CD4-positive, alpha-beta T cell treated with Interleukin-15 for 1 hour (primary cell): ENCODE measurements around the gene ZBTB4.

ENCODE experiments used
- DNase-seq: peaks from one replicate; pipeline ENCODE4 v3.0.0-alpha.2; 2020

The ZBTB4 gene

GRCh38 chr17:7438656-7439460 lies 40.6 kb downstream of the ZBTB4 start:
- DNase-seq: no peak

GRCh38 chr17:7437950-7438614 lies 41.3 kb downstream of the ZBTB4 start:
- peak; percentile 67 for DNase-seq

DNA sequence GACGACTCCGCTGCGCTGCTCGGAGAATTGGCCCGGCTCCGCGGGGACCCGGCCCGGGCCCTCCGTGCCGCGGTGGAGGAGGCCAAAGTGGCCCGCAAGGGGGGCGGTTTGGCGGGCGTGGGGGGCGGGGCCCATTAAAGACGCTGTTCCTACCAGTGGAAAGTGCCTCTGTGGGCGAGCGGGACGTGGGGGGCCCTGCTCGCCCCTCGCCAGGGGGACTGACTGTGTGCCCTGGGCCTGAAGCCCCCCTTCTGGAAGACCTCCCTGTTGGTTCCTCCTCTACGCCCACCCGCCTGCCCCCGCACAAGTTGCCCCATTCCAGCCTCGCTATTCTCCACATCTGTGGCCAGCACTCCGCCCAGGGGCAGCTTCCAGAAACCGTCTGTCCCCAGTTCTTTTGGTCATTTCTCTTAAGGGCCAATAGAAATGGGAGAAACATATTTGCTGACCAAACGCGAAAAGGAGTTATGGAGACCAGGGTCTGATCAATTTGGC lies 42.0 kb downstream of the ZBTB4 start:
- no peak for DNase-seq

- peak; percentile 85 for DNase-seq
Measured at GRCh38 chr17:7436556-7437368, 42.7 kb downstream of the ZBTB4 start.

DNA sequence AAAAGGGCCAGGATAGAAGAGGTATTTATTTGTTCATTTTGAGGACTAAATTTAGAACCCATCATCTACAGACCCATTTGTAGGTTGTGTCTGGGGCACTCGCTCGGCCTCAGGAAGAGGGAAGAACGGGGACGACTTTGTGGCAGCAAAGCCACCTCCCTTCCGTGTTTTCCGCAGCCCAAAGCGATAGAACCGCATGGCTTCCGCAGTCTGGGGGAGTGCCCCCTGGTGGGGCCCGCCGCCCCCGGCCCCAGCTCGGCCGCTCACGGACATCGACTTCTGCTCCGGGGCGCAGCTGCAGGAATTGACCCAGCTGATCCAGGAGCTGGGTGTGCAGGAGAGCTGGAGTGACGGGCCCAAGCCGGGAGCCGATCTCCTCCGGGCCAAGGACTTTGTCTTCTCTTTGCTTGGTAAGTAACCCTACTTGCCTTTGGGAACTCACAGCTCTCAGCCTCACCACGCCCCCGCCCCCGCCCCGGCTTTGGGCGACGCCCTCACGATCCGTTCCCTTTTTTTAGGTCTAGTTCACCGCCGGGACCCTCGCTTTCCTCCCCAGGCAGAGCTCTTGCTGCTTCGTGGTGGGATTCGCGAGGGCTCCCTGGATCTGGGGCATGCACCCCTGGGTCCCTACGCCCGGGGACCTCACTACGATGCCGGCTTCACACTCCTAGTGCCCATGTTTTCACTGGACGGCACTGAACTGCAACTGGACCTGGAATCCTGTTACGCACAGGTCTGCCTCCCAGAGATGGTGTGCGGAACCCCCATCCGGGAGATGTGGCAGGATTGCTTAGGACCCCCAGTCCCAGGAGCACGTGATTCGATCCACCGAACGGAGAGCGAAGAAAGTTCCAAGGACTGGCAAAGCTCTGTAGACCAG lies 43.5 kb downstream of the ZBTB4 start:
- DNase-seq: peak; percentile 56

GRCh38 chr17:7432296-7432695 lies 47.1 kb downstream of the ZBTB4 start:
- no peak for DNase-seq

DNA sequence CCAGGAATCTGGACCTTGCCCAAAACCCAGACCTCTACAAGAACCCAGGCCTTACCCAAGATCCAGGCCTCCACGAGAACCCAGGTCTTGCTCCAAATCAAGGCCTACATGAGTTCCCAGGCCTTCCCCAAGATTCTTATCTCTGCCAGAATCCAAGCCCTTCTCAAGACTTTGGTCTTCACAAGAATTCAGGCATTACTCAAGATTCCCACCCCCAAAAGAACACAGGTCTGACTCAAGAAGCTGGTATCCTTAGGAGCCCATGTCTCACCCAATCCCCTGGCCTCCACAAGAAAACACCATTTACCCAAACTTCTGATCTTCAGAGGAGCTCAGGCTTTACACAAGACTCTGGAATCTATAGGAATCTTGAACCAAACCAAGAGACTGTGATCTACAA lies 48.2 kb downstream of the ZBTB4 start:
- DNase-seq: no peak

DNA sequence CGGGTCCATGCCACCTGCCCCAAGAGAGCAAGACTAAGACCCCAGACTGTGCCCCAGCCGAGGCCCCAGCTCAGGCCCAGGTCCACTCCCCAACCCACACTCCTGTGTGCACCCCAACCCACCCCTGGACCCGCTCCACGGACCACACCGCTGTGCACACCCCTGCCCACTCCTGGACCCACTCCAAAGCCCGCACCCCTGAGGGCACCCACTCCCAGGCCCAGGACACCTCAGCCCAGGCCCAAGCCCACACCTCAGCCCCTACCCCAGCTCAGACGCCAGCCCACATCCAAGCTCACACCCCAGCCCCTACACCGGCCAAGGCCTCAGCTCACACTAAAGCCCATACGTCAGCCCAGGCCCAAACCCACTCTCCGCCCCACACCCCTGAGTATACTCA lies 49.7 kb downstream of the ZBTB4 start:
- DNase-seq: no peak

DNA sequence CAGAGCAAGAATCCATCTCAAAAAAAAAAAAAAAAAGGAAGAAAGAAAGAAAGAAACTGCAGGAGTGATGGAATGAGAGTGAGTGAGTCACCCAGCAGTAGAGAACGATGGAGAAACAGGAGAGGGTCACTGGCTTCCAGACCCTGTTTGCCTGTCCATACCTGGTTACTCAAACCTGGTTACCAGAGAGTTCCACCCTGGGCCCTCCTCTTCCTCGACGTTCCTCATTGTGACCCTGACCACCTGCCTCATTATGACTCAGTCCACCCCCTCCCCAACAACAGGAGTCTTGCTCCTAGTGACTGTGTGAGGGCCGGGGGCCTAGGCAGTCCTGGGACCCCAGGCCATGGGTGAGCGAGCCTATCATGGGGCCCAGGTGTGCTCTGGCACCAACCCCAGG lies 50.9 kb downstream of the ZBTB4 start, which contains the start of gene SPEM3:
Gene SPEM3 (plus strand): TSS at position 301 of the 400 bp plus-strand sequence. CDS start 46 bp downstream, at position 347.
- DNase-seq: no peak

DNA sequence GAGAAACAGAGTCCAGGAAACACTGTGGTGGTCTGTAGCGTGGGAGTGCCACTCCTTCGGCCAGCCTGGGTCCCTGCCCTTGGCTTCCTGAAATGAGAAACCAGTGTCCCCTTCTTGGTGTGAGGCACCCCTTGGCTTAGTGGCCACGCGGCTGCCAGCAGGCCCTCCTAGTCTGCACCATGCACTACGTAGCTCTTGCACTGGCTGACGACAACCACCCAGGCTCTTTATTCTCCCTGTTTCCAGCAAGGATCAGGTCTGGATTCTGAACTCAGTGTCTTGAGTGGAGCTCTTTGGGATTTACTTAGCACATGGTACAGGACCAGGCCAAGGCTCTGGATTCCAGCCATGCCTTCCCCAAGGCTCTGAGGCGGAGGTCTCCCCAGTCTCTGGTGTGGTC lies 51.9 kb downstream of the ZBTB4 start:
- no peak for DNase-seq

DNA sequence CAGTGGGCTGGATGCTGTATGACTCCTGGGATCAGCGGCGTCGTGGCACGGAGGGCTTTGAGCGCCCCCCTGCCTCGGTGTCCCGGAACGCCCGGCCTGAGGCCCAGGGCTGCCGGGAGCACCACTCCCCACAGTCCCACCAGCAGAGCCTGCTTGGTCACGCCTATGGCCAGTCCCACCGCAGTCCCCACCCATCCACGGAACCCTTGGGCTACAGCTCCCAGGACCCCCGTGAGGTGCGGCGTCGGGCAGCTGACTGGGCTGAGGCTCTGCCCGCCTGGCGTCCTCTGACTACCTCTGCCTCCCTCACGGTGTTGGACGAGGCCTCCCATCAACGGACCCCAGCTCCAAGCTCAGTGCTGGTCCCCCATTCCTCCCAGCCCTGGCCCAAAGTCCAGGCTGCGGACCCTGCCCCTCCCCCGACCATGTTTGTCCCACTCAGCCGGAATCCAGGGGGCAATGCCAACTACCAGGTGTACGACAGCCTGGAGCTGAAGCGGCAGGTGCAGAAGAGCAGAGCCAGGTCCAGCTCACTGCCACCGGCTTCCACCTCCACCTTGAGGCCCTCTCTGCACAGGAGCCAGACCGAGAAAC lies 52.4 kb downstream of the ZBTB4 start:
- DNase-seq: no peak

DNA sequence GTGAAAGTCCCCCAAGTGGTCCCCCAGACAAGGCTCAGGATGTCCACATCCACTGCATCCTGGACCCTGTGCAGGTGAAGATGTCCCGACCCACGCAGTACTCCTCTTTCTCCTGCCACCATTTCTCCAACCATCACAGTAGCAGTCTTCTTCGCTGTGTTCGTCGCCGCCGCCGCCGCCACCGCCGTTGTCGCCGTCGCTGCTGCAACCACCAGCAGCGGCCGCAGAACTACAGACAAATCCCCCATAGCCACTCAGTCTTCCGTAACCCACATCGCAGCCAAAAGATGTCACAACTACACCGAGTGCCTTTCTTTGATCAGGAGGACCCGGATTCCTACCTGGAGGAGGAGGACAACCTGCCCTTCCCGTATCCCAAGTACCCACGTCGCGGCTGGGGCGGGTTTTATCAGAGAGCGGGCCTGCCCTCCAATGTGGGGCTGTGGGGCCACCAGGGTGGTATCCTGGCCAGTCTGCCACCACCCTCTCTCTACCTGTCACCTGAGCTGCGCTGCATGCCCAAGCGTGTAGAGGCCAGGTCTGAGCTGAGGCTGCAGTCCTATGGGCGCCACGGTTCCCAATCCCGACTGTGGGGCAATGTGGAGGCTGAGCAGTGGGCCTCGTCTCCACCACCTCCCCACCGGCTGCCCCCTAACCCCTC lies 53.1 kb downstream of the ZBTB4 start:
- no peak for DNase-seq

GRCh38 chr17:7425756-7426155 lies 53.7 kb downstream of the ZBTB4 start:
- no peak for DNase-seq

DNA sequence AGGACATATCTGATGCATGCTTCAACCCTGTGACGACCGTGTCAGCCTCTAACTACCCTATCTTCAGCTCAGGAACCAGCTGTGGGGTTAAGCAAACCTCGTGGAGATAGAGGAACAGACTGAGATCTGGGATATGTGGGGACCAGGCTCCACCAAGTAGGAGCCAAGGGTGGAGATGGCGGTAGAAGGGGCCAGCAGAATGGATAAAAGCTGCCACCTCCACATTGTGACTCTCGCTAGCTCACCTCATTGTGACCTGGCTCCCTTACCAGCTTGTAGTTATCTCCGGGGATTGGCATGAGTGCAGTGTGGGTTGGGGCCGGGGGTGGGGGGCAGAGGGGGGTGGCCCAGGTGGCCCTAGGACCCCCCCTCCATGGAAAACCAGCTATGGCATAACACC lies 54.1 kb downstream of the ZBTB4 start, which contains the start of gene SPEM2:
Gene SPEM2 (plus strand): TSS at position 301 of the 400 bp plus-strand sequence. CDS start 73 bp downstream, at position 374.
- no peak for DNase-seq

- DNase-seq: no peak
Measured at GRCh38 chr17:7423679-7424078, 55.8 kb downstream of the ZBTB4 start.

DNA sequence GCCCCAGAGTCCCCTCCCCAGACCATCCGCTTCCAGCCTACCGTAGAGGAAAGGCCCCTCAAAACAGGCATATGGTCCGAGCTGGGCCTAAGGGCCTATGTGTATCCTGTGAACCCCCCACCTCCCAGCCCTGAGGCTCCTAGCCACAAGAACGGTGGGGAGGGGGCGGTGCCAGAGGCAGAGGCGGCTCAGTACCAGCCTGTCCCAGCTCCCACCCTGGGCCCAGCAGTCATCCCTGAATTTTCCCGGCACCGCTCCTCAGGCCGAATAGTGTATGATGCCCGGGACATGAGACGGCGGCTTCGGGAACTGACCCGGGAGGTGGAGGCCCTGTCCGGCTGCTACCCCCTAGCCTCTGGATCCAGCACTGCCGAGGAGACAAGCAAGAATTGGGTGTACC lies 58.2 kb downstream of the ZBTB4 start:
- DNase-seq: no peak

DNA sequence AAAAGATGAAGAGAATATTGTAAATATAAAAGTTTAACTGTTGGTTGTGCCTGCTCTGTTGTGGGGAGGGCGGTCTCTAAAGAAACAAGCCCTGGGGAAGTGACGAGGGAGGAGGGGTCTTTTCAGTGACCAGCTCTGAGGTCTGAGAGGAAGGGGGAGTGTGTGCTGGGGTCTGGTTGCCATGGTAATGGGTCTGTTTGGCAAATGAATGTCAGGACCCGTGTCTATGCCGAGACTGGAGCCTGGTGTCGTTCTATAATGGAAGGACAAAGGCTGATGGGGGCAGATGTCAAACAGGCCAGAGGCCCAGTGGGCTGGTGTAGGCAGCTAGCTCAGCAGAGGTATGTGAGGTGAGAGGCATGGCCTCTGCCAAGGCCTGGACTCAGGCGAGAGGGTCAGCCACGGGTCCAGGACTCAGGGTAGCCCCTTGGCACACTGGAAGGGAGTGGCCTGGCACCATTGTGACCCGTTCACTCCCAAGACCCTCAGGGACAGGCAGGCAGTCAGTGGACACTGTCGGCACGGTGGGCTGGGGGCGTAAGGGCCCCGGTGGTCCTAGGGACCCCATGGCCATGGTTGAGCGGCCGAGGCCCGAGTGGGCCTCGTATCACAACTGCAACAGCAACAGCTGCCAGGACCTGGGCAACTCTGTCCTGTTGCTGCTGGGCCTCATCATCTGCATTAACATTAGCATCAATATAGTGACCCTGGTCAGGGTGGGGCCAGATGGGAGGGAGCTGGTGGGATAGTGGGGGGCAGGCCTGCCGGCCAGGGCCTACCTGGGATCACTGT lies 59.4 kb downstream of the ZBTB4 start, which contains the start of gene SPEM1:
Gene SPEM1 (plus strand): TSS at position 506 of the 792 bp plus-strand sequence. CDS start 61 bp downstream, at position 567.
- DNase-seq: no peak

GRCh38 chr17:7418472-7419152 lies 60.8 kb downstream of the ZBTB4 start:
- no peak for DNase-seq

DNA sequence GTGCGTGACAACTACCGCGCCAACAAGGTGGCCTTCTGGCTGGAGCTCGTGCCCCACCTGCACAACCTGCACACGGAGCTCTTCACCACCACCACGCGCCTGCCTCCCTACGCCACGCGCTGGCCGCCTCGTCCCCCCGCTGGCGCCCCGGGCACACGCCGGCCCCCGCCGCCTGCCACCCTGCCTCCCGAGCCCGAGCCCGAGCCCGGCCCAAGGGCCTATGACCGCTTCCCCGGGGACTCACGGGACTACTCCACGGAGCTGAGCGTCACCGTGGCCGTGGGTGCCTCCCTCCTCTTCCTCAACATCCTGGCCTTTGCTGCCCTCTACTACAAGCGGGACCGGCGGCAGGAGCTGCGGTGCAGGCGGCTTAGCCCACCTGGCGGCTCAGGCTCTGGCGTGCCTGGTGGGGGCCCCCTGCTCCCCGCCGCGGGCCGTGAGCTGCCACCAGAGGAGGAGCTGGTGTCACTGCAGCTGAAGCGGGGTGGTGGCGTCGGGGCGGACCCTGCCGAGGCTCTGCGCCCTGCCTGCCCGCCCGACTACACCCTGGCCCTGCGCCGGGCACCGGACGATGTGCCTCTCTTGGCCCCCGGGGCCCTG lies 62.3 kb downstream of the ZBTB4 start:
- DNase-seq: no peak
